ENCODE data around the gene COMMD3.

GRCh38 chr10:22366435-22366703 is 50.2 kb downstream of the COMMD3 start:
- TF ChIP-seq CTCF (IDR thresholded peaks at IDR 0.05) = no peak
- TF ChIP-seq POLR2A (IDR thresholded peaks at IDR 0.05) = no peak
